HG03354 (cell line): ENCODE data around the gene LPP.

Source experiments
- ATAC-seq: cut with Tn5 transposase; IDR thresholded peaks from one replicate; pipeline ENCODE4 v1.9.1; 2021; ENCODE audit warnings: mild to moderate bottlenecking; ENCODE audit not compliant: unreplicated experiment, poor library complexity, severe bottlenecking

LPP gene

DNA sequence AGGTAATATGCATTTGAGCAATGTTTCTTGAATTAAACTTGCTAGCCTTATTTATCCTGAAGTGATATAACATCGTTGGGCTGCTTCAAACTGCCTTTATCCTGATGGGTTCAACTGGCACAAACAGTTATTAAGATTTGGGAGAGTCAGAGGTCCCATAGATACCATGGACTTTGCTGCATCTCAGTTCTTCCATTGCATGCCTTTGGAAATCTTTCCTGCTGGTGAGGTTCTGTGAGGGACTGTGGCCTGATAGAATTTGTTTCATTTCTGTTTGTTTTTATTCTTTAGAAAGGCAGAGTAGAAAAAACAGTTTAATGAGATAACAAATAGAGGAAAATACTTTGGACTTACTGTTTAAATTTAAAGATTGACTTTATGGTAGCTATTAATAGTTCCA, 508.3 kb downstream of the LPP start:
- ATAC-seq = no peak

DNA sequence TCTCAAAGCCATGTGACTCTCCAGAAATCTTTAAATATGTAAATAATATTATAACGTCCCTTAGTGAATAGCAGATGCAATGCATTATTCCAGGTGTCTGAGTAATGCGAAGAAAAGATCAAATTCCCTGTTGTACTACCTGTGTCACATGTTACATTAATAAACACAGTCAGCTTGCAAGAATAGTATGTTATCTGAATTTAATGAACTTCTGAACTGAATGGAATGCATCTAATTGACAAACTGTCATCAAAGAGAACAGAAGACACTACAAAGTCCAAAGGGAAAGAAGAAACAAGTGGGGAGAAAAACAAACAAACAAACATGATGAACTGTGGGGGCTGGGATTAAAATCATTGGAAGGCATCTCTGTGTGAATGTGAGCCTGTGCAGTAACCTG, 508.8 kb downstream of the LPP start:
- no peak for ATAC-seq

DNA sequence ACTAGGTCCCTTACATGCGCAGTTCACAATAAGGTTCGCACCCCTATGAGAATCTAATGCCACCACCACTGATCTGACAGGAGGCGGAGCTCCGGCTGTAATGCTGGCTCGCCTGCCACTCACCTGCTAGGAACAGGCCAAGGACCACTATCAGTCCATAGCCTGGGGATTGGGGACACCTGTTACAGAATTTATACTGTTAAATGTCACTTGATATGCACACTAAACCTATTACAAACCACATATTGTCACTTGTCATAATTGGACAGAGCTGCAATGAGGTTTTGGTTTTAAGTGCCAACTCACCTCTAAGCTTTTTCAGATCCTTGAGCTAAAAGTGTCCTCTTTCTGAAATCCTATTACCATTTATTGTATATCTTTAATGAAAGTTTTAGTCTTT, 509.9 kb downstream of the LPP start:
- ATAC-seq = no peak

DNA sequence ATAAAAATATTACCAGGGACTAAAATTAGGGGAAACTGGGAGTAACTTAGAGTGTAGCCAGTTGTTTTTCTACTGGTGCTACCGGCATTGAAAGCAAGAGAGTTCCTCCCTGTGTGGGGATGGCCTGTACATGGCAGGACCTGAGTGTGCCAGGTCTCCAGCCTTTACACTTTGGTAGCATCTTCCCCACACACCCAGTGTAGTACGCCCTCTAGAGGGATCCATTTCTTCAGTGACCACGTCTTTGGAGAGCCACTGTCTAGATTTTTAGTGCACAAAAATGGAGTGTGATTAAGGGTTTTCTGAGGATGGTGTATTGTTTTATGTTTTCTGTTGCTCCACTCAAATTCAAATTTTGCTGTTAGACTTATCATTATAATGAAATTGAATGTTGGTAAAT, 510.8 kb downstream of the LPP start:
- ATAC-seq = no peak

DNA sequence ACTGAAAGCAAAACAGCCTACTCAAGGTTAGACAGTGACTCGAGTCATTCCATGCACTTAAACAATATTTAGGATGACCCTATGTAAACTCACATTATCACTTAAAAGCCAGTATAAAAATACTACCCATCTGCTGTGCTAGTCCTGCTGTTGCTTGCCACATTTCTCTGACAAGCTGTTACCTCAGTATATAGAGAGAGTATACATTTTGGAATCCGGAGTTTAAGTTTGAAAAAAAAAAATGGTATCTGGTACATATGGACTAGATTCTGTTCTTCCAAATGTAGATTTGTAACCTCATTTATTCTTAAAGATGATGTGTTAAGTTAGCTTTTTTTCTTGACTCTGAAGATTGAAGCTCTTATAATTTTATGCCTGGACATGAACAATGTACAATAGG, 514.0 kb downstream of the LPP start:
- ATAC-seq = no peak

DNA sequence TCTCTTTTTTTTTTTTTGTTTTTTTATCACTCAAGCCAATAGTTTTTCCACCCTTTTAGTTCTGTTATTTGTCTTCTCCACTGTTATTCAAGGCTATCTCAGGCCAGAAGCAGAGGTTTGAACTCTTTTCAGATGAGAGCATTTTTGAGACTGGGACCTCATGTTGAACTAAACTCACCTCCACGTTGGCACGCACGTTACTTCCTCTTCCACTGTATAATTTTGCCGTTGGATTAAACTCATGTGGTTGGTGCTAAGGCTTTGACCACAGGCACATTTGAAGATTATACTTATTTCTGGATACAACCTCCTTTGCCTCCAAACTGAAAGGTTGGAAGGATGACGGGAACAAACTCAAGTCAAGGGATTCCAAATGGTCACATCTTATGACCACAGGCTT, 516.5 kb downstream of the LPP start:
- no peak for ATAC-seq

DNA sequence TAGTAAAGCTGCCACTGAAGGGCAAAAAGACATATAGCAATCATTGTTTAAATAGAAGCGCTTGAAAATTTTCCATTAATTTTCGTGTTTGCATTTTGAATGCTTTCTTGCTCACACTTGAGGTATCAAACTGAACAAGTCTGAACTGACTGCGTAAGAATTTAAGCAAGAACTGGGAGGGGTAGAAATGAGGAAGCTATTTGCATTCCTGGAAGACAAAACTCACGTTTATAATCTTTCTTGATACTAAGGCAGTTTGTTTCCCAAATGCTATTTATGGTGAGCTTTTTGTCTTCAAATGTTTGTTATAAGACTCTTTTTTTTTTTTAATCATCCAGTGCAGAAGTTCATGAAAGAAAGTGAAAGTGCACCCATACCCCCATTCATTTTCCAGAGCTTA, 518.0 kb downstream of the LPP start:
- ATAC-seq = no peak

DNA sequence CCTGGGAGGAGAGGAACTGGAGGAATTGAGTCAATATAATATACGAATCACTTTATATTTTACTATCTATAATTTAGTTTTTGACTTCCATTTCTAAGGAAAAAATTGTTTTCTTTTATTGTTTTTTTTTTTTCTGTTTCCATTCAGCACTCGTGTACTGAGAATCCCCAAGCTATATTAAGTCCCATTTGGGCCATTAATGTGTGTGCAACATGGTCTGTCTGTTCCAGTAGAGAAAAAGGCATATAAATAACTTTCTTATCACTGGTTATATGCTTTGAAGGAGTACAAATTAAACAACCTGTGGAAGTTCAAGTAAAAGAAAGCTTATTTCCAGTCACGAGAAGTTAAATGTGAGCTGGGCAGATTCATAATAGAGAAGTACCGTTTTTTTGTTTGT, 518.9 kb downstream of the LPP start:
- ATAC-seq = no peak

DNA sequence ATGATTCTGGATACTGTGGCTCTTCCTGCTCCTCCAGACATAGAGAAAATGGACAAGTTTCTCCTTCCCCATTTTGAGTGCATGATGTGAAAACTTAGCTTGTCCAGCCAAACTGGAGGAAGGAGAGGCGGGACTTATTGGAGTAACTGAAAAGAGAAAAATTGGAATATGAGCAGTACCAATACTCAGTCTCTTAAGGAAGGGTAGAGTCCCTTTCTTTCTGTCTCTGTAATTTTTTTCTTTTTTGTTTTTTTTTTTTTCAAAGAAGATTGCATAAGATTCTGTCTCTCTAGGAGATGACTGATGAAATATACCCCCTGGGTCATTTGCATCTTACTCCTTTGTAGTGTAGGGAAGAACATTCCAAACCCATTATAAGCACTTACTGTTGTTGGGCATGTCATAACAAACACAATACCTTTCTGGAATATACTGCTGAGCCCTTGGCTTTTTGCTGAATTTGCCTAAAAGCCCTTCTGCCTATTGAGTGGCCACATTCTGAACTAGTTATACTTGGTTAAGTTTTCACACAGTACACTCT, 519.8 kb downstream of the LPP start:
- no peak for ATAC-seq

DNA sequence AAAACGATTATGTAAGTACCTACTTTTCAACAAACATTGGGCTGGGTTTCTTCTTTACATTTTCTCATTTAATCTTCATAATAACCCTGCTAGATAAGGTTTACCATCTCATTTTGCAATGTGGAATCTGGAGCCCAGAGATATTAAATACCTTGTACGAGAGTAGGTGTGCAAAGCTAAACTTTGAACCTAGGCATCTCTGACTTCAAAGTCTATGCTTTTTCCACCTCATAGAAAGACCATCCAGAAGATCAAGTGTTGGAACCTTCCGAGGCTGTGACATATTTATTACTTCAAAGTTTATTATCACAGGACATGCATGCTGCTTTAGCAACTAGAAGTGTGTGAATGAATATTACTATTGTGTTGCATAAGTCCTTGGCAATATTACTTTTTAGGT, 520.6 kb downstream of the LPP start:
- no peak for ATAC-seq

DNA sequence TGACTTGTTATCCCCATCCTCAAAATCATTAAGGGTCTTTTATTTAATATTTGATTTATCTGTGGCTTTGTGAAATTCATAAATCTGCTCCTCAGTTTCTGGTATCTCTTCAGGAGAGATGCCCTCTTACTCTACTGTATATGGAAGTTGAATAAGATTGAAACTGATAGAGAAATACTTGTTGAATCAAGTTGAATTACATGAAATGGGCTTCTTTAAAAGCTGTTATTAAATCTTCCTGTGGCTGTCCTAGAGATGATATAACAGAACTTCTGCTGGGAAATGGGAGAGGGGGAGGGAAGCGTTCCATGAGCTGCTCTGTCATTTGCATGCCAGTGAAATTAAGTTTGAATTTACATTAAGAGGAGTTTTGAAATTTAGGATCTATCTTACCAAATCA, 523.4 kb downstream of the LPP start:
- ATAC-seq = no peak

DNA sequence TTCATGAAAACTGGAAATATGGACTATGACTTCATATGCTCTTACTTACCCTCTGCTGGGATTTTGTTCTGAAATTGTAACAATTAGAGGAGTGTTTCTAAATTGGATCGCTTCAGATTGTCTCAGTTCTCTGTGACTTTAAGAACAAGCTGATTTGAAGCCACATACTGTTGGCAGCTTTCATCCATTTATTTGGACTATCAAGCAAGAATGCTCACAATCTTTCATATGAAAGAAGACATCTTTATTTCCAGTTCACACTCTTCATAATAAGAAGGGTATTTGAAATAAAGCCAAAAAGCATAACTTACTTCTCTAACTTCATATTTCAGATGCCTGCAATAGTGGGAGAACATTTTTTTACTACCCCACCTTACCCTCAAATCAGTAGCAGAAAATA, 526.2 kb downstream of the LPP start:
- ATAC-seq = no peak

DNA sequence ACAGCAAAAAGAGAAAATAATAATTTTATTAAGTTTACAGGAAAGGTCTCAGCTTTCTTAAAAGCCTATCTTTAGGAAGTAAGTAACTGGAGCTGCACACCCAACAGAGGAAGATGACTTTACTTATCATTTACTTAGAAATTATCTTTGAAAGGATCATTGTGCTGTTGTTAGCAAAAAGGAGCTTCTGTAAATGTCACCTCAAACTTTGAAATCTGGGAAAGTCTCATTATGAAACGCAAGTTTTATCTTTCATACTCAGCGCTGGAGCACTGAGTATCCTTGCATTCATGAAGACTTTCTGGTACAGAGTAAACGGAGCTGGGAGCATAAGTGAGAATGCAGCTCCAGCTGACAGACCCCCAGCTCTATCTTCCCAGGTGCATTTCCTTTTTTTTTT, 526.6 kb downstream of the LPP start:
- ATAC-seq = no peak

DNA sequence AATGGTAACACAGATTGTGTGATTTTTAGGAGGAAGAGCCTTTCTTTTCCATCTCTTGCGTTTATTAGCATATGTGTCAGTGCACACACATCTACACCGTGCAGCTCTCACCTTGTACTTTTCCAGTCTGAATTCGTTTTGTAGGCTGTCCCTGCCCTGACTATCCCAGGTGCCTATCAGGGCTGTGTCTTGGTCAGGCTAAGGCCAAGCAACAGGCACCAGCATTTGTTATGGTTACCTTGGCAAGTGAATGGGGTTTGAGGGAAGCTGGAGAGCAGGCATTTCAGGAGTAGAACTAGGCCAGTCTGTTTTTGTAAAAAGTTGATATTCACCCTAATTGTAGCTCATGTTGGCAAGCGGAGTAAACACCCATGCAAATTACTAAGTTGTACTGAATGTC, 528.4 kb downstream of the LPP start:
- no peak for ATAC-seq

DNA sequence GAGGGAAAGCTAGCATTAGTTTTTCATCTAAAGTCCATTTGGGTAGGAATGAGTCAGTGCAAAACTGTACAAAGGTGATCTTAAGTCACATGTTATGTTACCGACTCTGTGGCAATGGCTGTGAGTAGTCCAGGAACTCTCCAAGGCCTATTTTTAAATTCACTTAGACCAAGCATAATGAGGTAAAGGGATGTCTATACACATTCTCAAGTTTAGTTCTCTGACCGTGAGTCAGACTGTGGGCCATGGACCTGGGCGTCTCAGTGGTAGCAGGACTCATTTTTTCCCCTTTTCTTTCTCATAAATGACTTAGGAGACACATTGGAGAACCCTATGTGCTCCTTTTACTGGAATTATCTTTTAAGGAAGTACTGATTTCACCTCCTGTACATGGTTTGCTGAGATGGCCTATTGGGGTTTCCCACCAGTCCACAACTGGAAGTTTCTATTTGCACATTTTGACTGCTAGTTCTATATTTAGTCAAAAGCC, 529.1 kb downstream of the LPP start:
- no peak for ATAC-seq

DNA sequence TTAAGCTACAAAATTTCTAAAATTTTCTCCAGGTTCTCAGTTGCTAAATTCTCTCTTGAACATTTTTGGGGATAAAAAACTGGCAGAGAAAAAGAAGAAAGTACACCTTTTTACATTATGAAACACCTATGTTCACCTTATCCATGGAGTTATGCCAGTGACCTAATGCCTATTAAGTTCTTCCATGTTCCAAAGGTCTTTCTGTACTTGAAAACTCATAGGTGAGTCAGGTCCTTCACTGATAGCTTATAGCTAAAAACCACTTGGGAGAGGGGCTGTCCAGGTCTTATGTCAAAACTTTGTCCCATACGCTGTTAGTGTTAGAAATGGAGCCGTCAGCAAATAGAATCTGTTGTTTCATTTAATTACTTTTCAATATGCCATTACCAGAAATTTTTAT, 530.3 kb downstream of the LPP start:
- ATAC-seq = no peak

DNA sequence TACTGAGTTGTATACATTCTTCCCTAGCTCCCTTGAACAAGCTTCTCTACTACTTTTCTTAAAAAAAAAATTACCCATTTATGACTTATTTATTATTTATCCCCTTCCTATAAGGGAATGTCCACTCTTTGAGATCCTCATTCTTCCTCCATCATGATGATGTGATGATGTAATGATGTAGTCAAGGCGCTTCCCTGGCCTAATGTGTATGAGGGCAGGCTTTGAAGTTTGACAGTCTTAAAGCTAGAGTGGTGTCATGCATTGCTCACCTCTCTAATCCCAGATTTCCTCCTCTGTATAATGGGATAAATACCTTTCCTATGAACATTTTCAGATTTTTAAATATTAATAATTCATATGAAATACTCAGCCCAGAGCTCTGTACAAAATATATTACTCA, 531.8 kb downstream of the LPP start:
- ATAC-seq = no peak

DNA sequence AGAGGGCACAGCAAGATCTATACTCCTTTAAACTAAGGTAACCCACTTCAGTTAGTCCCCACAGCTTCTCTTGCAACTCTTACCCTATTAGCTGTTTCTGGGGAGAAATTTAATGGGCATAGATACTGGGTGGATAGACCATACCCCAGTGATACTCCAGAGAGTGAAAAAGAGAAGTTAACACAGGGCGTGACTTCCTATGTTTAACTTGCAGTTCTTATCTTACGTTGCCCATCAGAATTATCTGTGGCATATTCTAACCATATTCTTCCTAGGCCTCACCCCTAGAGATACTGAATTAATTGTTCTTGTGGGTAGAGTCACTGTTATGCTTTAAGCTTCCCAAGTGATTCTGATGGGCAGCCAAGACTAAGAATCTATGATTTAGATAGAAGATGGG, 532.4 kb downstream of the LPP start:
- no peak for ATAC-seq

DNA sequence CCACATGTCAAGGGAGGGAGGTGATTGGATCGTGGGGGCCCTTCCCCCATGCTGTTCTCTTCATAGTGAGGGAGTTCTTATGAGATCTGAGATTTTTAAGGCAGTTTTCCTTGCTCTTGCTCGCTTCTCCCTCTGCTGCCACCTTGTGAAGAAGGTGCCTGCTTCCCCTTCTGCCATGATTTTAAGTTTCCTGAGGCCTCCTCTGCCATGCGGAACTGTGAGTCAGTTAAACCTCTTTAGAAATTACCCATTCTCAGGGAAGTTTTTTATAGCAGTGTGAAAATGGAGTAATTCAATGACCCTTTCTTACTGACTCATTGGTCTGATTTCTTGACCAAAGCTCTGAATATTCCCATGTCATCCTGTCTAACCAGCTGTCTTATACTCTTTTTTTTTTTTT, 533.4 kb downstream of the LPP start:
- no peak for ATAC-seq

DNA sequence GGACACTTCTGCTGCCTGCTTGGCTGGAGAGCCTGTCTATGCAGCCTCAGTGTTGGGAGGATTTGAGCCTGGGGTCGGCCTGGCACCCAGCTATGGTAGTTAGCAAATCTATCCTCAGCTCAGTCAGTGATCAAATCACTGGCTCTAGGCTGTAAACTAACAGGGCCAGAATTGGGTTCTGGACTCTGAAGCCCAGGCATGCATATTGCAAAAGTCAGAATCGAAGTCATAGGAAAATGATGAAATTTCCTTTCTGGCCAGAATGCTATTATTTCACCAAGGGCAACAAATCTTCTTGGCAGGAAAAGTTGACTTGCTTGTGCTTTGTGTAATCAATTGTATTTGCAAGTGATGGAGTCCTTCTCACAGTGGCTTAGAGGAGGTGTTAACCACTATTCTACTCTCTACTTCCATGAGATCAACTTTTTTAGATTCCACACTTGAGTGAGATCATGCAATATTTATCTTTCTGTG, 535.2 kb downstream of the LPP start:
- no peak for ATAC-seq

DNA sequence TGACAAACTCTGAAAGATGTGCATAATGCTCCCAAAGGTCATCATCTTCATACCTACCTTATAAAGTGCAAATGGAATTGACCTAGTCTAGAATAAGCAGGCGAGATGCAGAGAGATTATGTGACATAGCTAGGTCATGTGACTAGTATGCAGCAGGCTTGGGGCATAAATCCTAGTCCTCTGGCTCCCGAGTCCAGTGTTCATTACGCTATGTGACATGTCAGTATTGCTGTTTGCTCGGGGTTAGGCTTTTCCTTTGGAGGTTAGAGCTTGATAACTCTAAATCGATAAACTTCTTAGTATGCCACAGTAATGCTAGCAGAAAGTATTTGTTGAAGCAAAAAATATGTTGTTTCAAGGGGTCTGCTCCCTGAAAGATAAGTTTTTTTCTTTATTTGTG, 536.1 kb downstream of the LPP start:
- ATAC-seq = no peak

DNA sequence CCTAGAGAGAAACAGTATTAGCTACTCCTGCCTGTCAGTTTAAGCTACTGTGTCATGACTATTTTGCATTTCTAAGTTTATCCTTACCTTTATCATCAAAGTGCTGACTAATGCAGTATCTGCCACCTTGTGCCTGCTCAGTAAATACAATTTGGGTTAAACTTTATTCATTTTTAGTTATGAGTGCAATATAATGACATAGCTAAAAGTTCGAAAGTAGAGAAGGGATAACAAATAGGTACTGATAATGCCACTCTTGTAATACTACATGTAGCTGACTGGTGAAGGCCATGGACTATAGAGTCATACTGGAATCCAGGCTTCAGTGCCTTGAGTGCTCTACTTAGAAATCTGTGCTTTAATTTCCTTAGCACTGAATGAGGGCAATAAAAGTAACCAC, 537.0 kb downstream of the LPP start:
- ATAC-seq = no peak
